Adrenal gland (tissue), 12 donors: ENCODE data around the gene FFAR1. TPM values are rescaled to one million over a fixed set of nuclear protein-coding genes. Genes with fewer than 3 reads are reported as not detected.

Experiments used
- DNase-seq, 7 donors: peaks; one replicate each; pipeline ENCODE4 v3.0.0-alpha.2; 2019 to 2020
- H3K27ac ChIP-seq, 5 donors: fragments of 200-600 bp; sonication (generic) in 4 of 5; 1 replicate in 3 of 5; 2 replicates in 2 of 5; pipeline versions ENCODE4 v1.5.1 to v1.8.0; 2016 to 2020; ENCODE audit warnings: mild to moderate bottlenecking in 1 of 5
- H3K27me3 ChIP-seq: fragments of 200-600 bp; 2 replicates; pipeline ENCODE4 v1.8.0; 2021
- H3K36me3 ChIP-seq, 2 donors: fragments of 200-600 bp; replicated peaks in 1 of 2; 1 replicate in 1 of 2; 2 replicates in 1 of 2; pipeline versions ENCODE4 v1.5.1 to v1.8.0; 2018 to 2022
- H3K4me1 ChIP-seq, 2 donors: fragments of 200-600 bp; replicated peaks in 1 of 2; 1 replicate in 1 of 2; 2 replicates in 1 of 2; pipeline versions ENCODE4 v1.5.1 to v1.8.0; 2018 to 2021
- H3K4me3 ChIP-seq, 4 donors: fragments of 200-600 bp; sonication (generic) in 3 of 4; one replicate each; pipeline ENCODE4 v1.5.1; 2016 to 2018
- H3K9me3 ChIP-seq, 3 donors: fragments of 200-600 bp; sonication (generic) in 1 of 3; replicated peaks in 1 of 3; 1 replicate in 2 of 3; 2 replicates in 1 of 3; pipeline versions ENCODE4 v1.5.1 to v1.8.0; 2016 to 2021
- CTCF ChIP-seq, 6 experiments: fragments of 450-650 bp in 4 of 6; fragments of 200-600 bp in 2 of 6; sonication (generic) in 1 of 6; IDR thresholded peaks; 1 replicate in 5 of 6; 2 replicates in 1 of 6; pipeline versions ENCODE4 v1.5.1 to v1.8.0; 2016 to 2021; ENCODE audit warnings: antibody characterized with exemption in 6 of 6, mild to moderate bottlenecking in 2 of 6, moderate library complexity in 1 of 6
- POLR2A ChIP-seq, 2 donors: fragments of 450-650 bp; IDR thresholded peaks; one replicate each; pipeline ENCODE4 v1.6.1; 2017; ENCODE audit warnings: antibody characterized with exemption in 2 of 2, mild to moderate bottlenecking in 2 of 2, moderate library complexity in 1 of 2
- WGBS, 4 donors: extraction: QIAGEN DNeasy Blood & Tissue Kit in 2 of 4; methylation state at CpG; one replicate each; pipeline versions ENCODE4 v1.1.5 to v1.1.7; 2013 to 2017; 5-methylcytosine and 5-hydroxymethylcytosine counted together
- intact Hi-C, 2 donors: fragments of 100-400 bp; cut with DNase I; formaldehyde crosslinking; loops; one replicate each; pipeline versions ENCODE4 v1.14.1 to v1.15.0; 2022 to 2023
- polyA plus RNA-seq, 3 donors: library from polyadenylated mRNA; stranded (reverse); fragments of 200-250 nt in 2 of 3; fragments of 350-450 nt in 1 of 3; fragmentation: Illumina TruSeq in 1 of 3; extraction: RNeasy Lipid Tissue Mini Kit (QIAGEN cat#74804) in 1 of 3; gene quantifications; one replicate each; pipeline ENCODE4 v1.2.3, GENCODE V29; 2013 to 2014
- total RNA-seq, 9 donors: library from RNA; depleted of rRNA in 4 of 9; stranded (reverse); fragments of >200 nt in 4 of 9; fragments of 120-200 nt in 1 of 9; fragmentation: NEBNext Ultra II Directional in 1 of 9; extraction: Animal tissue kit (Norgen Biotek cat#: 25700) in 1 of 9; gene quantifications; one replicate each; pipeline versions ENCODE4 v1.1.0 to v1.2.4, GENCODE V29; 2013 to 2023
- donor health status: healthy with polysubstance abuse.
- donor health status: Bipolar disorder and iron deficiency.
- donor health status: DM: yes; HTN: yes; CAD: no.
- donor health status: DM: no; HTN: no; CAD: no.
- donor health status: DM: no; HTN: no; CAD: no.
- donor health status: DM: yes; HTN: yes; CAD: no.

Gene FFAR1
- total and polyA plus RNA-seq, 12 donors: 0.03 to 0.11 TPM; not detected in 10

DNA sequence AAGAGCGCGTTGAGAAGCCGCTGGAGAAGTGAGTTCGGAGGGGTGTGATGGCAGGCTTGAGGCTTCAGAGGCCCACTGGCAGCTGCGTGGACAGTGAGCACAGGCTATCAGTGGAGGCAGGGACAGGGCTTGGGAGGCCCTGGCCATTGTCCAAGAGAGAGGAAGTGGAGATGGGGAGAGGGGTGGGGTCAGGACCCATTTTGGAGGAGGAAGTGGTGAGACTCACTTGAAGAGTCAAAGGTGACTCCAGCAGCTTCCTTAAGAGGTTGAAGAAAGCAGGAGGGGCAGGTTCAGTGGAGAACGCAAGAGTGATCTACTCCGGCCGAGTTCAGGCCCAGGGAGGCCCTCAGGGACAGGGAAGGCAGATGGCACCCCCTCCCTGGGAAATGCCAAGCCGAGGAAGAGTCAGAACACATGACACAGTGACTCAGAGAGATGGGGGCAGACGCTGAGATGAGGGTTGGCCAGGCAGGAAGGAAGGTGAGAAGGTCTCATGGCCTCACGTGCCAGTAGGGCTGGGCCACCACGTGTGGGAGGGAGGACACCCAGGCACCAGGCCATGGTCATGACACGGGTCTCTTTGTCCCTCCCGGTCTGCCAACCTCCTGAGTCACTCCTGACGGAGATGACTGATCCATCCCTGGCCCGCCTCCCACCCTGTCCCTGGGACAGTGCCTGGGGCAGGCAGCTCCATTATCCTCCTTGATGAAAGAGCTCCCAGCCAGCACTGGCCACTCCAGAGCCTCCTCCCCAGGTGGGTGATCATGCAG, 28.8 kb upstream of the FFAR1 start:
- no peak overlapping the region for H3K4me3 ChIP-seq
- peak; percentile 94 to 100 (median 99) for DNase-seq
- intact Hi-C loops: no loop called here
- WGBS, 4 donors: 29 to 44% (median 33%) methylated on average over 6 to 16 of the region's 16 CpGs
- H3K9me3 ChIP-seq: no peaks in the 10 kb centered on the region
- no peaks in the 10 kb centered on the region for H3K27me3 ChIP-seq
- peaks cover 17 to 27% of the 10 kb centered on the region in 2 donors for H3K4me1 ChIP-seq
- H3K27ac ChIP-seq: peak overlapping the region; percentile 44 to 87 (median 52)
- H3K36me3 ChIP-seq: no peaks in the 10 kb centered on the region
- TF ChIP-seq POLR2A (IDR thresholded peaks at IDR 0.05) (peak in 1 of 2 donors; percentile 52), CTCF (IDR thresholded peaks at IDR 0.05) (no peak)

DNA sequence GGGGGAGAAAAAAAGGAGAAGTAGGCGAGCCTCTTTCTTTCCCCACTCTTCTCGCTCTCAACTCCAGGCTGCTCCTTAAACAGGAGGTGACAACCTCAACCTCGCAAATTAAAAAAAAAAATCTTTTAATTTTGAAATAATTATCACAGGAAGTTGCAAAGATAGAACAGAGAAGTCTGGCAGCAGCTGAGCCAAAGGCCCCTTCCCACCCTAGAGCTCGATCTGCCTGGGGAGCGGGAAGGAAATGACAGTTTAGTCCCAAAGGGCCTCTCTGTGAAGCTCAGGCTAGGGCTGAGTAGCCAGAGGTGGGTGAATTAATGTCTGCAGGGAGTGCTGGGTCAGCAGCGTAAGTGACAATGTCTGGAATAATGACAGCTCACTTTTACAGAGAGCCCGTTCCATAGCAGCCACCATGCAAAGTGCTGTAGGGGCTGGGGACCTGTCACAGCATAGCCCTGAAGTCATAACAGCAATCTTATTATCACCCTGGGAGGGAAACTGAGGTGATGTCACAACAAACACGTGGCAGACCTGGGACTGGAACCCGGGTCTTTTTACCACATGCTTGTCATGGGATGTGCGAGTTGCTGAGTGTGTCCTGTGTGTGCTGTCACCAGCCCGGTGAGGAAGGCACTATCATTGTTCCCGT, 27.5 kb upstream of the FFAR1 start:
- DNase-seq: peak in 1 of 7 donors; percentile 15
- WGBS, 4 donors: 56 to 71% (median 68%) methylated on average over 7 to 12 of the region's 12 CpGs
- Histone ChIP-seq H3K9me3 (no peaks in the 10 kb centered on the region), H3K27me3 (no peaks in the 10 kb centered on the region), H3K27ac (no peak overlapping the region), H3K4me1 (peaks cover 16 to 26% of the 10 kb centered on the region in 2 donors), H3K4me3 (no peak overlapping the region), H3K36me3 (no peaks in the 10 kb centered on the region)
- intact Hi-C loops: no loop called here
- no peak for TF ChIP-seq CTCF (IDR thresholded peaks at IDR 0.05)
- no peak for TF ChIP-seq POLR2A (IDR thresholded peaks at IDR 0.05)

- Histone ChIP-seq H3K4me3 (no peak overlapping the region), H3K27ac (no peak overlapping the region), H3K9me3 (no peaks in the 10 kb centered on the region), H3K27me3 (no peaks in the 10 kb centered on the region), H3K36me3 (no peaks in the 10 kb centered on the region), H3K4me1 (peaks cover 16 to 26% of the 10 kb centered on the region in 2 donors)
- 90 to 94% (median 92%) methylated on average over 2 of the region's 2 CpGs for WGBS, 4 donors
- TF ChIP-seq CTCF (IDR thresholded peaks at IDR 0.05): no peak
- TF ChIP-seq POLR2A (IDR thresholded peaks at IDR 0.05): no peak
- DNase-seq: no peak
- intact Hi-C loops: no loop called here
Observed at GRCh38 chr19:35321291-35321690, 26.4 kb upstream of the FFAR1 start.

- H3K27me3 ChIP-seq: no peaks in the 10 kb centered on the region
- DNase-seq: no peak
- H3K9me3 ChIP-seq: no peaks in the 10 kb centered on the region
- H3K27ac ChIP-seq: no peak overlapping the region
- H3K4me1 ChIP-seq: peaks cover 16 to 26% of the 10 kb centered on the region in 2 donors
- H3K4me3 ChIP-seq: no peak overlapping the region
- H3K36me3 ChIP-seq: no peaks in the 10 kb centered on the region
- TF ChIP-seq POLR2A (IDR thresholded peaks at IDR 0.05) (no peak), CTCF (IDR thresholded peaks at IDR 0.05) (no peak)
- intact Hi-C loops: no loop called here
- 92 to 94% (median 93%) methylated on average over 9 of the region's 9 CpGs for WGBS, 4 donors
Observed at GRCh38 chr19:35322014-35322413, 25.7 kb upstream of the FFAR1 start.
